Measurements from ENCODE around the gene CFC1. TPM values are rescaled to one million over a fixed set of nuclear protein-coding genes. Genes with fewer than 3 reads are reported as not detected.
"Not testable (repeated sequence)": the region's sequence is repeated elsewhere in the genome, so short reads cannot be mapped to it uniquely, and the experiment has no call there.

CFC1 gene
- total RNA-seq, 1 experiment from 2014 or later = not detected

DNA sequence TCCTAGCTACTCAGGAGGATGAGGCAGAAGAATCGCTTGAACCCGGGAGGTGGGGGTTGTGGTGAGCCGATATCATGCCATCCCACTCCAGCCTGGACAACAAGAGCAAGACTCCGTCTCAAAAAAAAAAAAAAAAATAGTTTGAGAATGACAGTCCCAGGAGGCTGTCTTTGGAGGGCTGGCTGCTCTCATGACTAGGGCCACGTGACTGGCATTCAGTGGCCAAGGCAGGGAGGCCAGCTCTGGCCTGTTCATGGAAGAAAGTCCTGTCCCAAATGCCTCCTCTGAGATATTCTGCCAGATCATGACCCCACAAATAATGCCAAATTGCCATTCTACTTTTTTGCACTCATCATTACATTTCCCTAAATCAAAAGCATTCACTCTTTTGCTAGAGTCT is 54.4 kb downstream of the CFC1 start:
- DNase-seq; ATAC-seq; H3K9ac ChIP-seq (ENCODE audit: low read length); H3K9me3 ChIP-seq (ENCODE audit: low read length); CTCF ChIA-PET; H3K79me2 ChIP-seq (ENCODE audit: low read length); H3F3A ChIP-seq (ENCODE audit: low read length, unreplicated experiment); POLR2A ChIA-PET (ENCODE audit: unreplicated experiment); H3K4me1 ChIP-seq (ENCODE audit: insufficient read depth, low read length); H4K20me1 ChIP-seq (ENCODE audit: low read length); H3K27me3 ChIP-seq (ENCODE audit: low read length); H3K4me3 ChIP-seq (ENCODE audit: low read length); BruUV-seq (replicated peaks); H3K27ac ChIP-seq (ENCODE audit: low read length); intact Hi-C loops (cut with micrococcal nuclease); H2AFZ ChIP-seq (ENCODE audit: low read length); H3K9me2 ChIP-seq (replicated peaks; ENCODE audit: low read length); H3K36me3 ChIP-seq (ENCODE audit: low read depth, low read length); H3K4me2 ChIP-seq (ENCODE audit: low read length): not testable (repeated sequence)

DNA sequence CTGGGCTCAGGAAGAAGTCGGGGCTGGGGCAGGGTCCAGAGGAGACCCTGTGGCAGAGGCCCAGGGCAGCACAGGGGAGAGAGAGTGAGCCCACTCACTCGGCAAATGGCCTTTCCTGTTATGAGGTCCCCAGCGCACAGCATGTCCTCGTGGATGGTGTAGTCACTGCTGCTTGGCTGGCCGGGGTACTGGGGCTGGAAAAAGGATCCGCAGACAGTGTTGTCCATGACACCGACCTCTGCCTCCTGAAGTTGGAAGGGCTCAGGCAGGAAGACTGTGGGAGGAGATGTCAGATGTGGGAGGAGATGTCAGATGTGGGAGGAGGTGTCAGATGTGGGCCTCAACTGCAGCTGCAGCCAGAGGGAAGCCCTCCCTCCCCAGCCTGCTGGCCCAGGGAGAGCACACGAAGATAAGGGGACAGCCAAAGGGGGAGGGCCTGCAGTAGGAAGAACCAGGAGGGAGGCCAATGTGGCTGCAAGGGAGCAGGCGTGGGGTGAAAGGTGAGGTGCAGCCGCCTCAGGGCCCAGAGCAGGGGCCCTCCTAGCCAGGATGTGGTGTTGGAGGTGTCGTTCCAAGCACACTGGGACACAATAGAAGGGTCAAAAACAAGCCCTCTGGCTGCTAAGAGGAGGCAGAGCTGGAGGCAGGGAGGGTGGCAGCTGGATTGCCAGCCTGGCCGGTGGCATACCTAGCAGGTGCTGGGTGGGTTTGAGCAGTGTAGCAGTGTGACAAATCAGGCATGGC is 55.4 kb downstream of the CFC1 start:
- H3K9me2 ChIP-seq (replicated peaks; ENCODE audit: low read length); BruUV-seq (replicated peaks); H3F3A ChIP-seq (ENCODE audit: low read length, unreplicated experiment); DNase-seq; intact Hi-C loops (cut with micrococcal nuclease); H3K27me3 ChIP-seq (ENCODE audit: low read length); H3K36me3 ChIP-seq (ENCODE audit: low read depth, low read length); H3K4me3 ChIP-seq (ENCODE audit: low read length); H3K9ac ChIP-seq (ENCODE audit: low read length); POLR2A ChIA-PET (ENCODE audit: unreplicated experiment); H3K4me1 ChIP-seq (ENCODE audit: insufficient read depth, low read length); CTCF ChIA-PET; H3K79me2 ChIP-seq (ENCODE audit: low read length); H3K27ac ChIP-seq (ENCODE audit: low read length); H3K9me3 ChIP-seq (ENCODE audit: low read length); H2AFZ ChIP-seq (ENCODE audit: low read length); H3K4me2 ChIP-seq (ENCODE audit: low read length); ATAC-seq; H4K20me1 ChIP-seq (ENCODE audit: low read length): not testable (repeated sequence)

DNA sequence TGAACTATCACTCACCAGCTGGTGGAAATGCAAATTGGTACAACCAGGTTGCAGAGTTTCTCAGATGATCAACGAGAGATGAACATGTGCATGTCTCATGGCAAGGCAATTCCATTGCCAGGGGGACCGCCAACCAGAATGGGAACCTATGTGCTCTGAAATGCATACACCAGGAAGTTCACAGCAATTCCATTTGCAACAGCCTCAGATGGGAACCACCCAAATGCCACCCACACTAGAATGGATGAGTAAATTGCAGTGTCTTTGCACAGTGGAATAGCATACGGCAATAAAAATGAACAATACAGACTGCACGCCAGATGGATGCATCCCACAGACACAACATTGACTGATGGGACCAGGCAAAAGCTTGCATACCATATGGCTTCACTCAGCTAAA is 56.6 kb downstream of the CFC1 start:
- CTCF ChIA-PET; H3K4me3 ChIP-seq (ENCODE audit: low read length); H3K36me3 ChIP-seq (ENCODE audit: low read depth, low read length); BruUV-seq (replicated peaks); H3K9ac ChIP-seq (ENCODE audit: low read length); H2AFZ ChIP-seq (ENCODE audit: low read length); H3K79me2 ChIP-seq (ENCODE audit: low read length); H3K9me2 ChIP-seq (replicated peaks; ENCODE audit: low read length); H3F3A ChIP-seq (ENCODE audit: low read length, unreplicated experiment); DNase-seq; H3K27me3 ChIP-seq (ENCODE audit: low read length); H3K4me1 ChIP-seq (ENCODE audit: insufficient read depth, low read length); POLR2A ChIA-PET (ENCODE audit: unreplicated experiment); H3K9me3 ChIP-seq (ENCODE audit: low read length); H3K27ac ChIP-seq (ENCODE audit: low read length); ATAC-seq; H4K20me1 ChIP-seq (ENCODE audit: low read length); H3K4me2 ChIP-seq (ENCODE audit: low read length); intact Hi-C loops (cut with micrococcal nuclease): not testable (repeated sequence)

Other genes with a start within 250 kb of the CFC1 start
- 27.1 and 33.5 TPM in 2 replicates for gene PTPN18, start 243.5 kb downstream of the CFC1 start, total RNA-seq (2014; rRNA removed)
- gene POTEI, start 90.2 kb downstream of the CFC1 start, total RNA-seq (2014; rRNA removed) = not detected in 2 replicates
- gene CFC1B, start 78.4 kb downstream of the CFC1 start, total RNA-seq (2014; rRNA removed) = not detected in 2 replicates
- gene POTEJ, start 11.9 kb upstream of the CFC1 start, total RNA-seq (2014; rRNA removed) = not detected in 2 replicates
- not detected in 2 replicates for gene GPR148, start 129.5 kb upstream of the CFC1 start, total RNA-seq (2014; rRNA removed)
- not detected in 2 replicates for gene AMER3, start 156.0 kb upstream of the CFC1 start, total RNA-seq (2014; rRNA removed)
- 21.5 and 30.5 TPM in 2 replicates for gene ARHGEF4, start 237.3 kb upstream of the CFC1 start, total RNA-seq (2014; rRNA removed)